Right lobe of liver (tissue), 6 donors: Measurements from ENCODE around the gene KCNAB1. TPM values are rescaled to one million over a fixed set of nuclear protein-coding genes. Genes with fewer than 3 reads are reported as not detected.
A peak's percentile ranks its signal among the peaks of the same experiment; 100 is the strongest.

Source experiments
- ATAC-seq, 4 donors: fragments of 200-7000 bp; cut with Tn5 transposase; one replicate each; pipeline ENCODE4 v1.9.1; 2020; ENCODE audit warnings: mild to moderate bottlenecking in 4 of 4, moderate library complexity in 4 of 4
- DNase-seq, 3 donors: peaks; one replicate each; pipeline ENCODE4 v3.0.0-alpha.2; 2020
- H3K27ac ChIP-seq, 3 donors: fragments of 200-600 bp; one replicate each; pipeline ENCODE4 v1.8.0; 2022
- H3K27me3 ChIP-seq, 2 donors: fragments of 200-600 bp; one replicate each; pipeline ENCODE4 v1.8.0; 2022
- H3K36me3 ChIP-seq, 4 donors: fragments of 200-600 bp; sonication (generic) in 1 of 4; one replicate each; pipeline versions ENCODE4 v1.5.1 to v1.8.0; 2017 to 2022; ENCODE audit warnings: control low read depth in 1 of 4
- H3K4me1 ChIP-seq, 4 donors: fragments of 200-600 bp; sonication (generic) in 1 of 4; one replicate each; pipeline versions ENCODE4 v1.5.1 to v1.8.0; 2017 to 2022; ENCODE audit warnings: control low read depth in 1 of 4
- H3K4me3 ChIP-seq, 3 donors: fragments of 200-600 bp; one replicate each; pipeline ENCODE4 v1.8.0; 2022
- H3K9me3 ChIP-seq, 4 donors: fragments of 200-600 bp; sonication (generic) in 1 of 4; one replicate each; pipeline versions ENCODE4 v1.5.1 to v1.8.0; 2017 to 2022; ENCODE audit warnings: control low read depth in 1 of 4
- CTCF ChIP-seq, 4 donors: fragments of 200-600 bp in 3 of 4; fragments of 450-650 bp in 1 of 4; IDR thresholded peaks; one replicate each; pipeline versions ENCODE4 v1.5.1 to v1.8.0; 2016 to 2022; ENCODE audit warnings: antibody characterized with exemption in 4 of 4, mild to moderate bottlenecking in 2 of 4
- POLR2A ChIP-seq: fragments of 450-650 bp; IDR thresholded peaks from one replicate; pipeline ENCODE4 v1.6.1; 2017; ENCODE audit warnings: antibody characterized with exemption, mild to moderate bottlenecking
- WGBS: methylation state at CpG from one replicate; pipeline ENCODE4 v1.1.6; 2018; ENCODE audit warnings: low coverage, low lambda C conversion rate; ENCODE audit not compliant: insufficient coverage; ENCODE audit errors: missing lambda C conversion rate; 5-methylcytosine and 5-hydroxymethylcytosine counted together
- intact Hi-C, 2 donors: fragments of 100-400 bp; cut with DNase I; formaldehyde crosslinking; loops; one replicate each; pipeline versions ENCODE4 v1.11.2 to v1.14.1; 2022
- total RNA-seq, 6 experiments: library from RNA; depleted of rRNA in 2 of 6; stranded (reverse); fragments of >200 nt in 2 of 6; fragmentation: NEBNext Ultra II Directional in 3 of 6; extraction: Animal tissue kit (Norgen Biotek cat#: 25700) in 3 of 6; gene quantifications; one replicate each; pipeline versions ENCODE4 v1.1.0 to v1.2.4, GENCODE V29; 2016 to 2023
- donor health status: DM: no; HTN: yes; CAD: no.
- donor health status: DM: no; HTN: no; CAD: no.
- donor health status: DM: no; HTN: no; CAD: no.
- donor health status: DM: no; HTN: yes; CAD: no.
- donor health status: DM: no; HTN: yes; CAD: no.

KCNAB1 gene
- total RNA-seq, 6 experiments from 2014 or later = 0.15 to 1.8 (median 0.64) TPM; not detected in 2

- no peak for DNase-seq
- Histone ChIP-seq H3K9me3 (no peaks in the 10 kb centered on the region), H3K27ac (no peak overlapping the region), H3K27me3 (no peaks in the 10 kb centered on the region), H3K4me1 (no peaks in the 10 kb centered on the region), H3K4me3 (no peak overlapping the region), H3K36me3 (no peaks in the 10 kb centered on the region)
- no peak for ATAC-seq
- 75% methylated on average over 5 of the region's 5 CpGs for WGBS
- intact Hi-C loops = no loop called here
- TF ChIP-seq CTCF (IDR thresholded peaks at IDR 0.05) = no peak
These were observed 352.3 kb downstream of the KCNAB1 start for GRCh38 chr3:156472684-156473083.

- ATAC-seq (no peak), DNase-seq (no peak)
- Histone ChIP-seq H3K9me3 (no peaks in the 10 kb centered on the region), H3K27me3 (no peaks in the 10 kb centered on the region), H3K36me3 (no peaks in the 10 kb centered on the region), H3K4me3 (no peak overlapping the region), H3K27ac (no peak overlapping the region), H3K4me1 (no peaks in the 10 kb centered on the region)
- TF ChIP-seq POLR2A (no peak), CTCF (IDR thresholded peaks at IDR 0.05) (no peak)
- intact Hi-C loops = no loop called here
These were observed 353.0 kb downstream of the KCNAB1 start for GRCh38 chr3:156473341-156473740.

GRCh38 chr3:156474560-156475389, 354.4 kb downstream of the KCNAB1 start:
- H3K4me1 ChIP-seq = no peaks in the 10 kb centered on the region
- no peak overlapping the region for H3K4me3 ChIP-seq
- TF ChIP-seq POLR2A (no peak), CTCF (IDR thresholded peaks at IDR 0.05) (peak in 3 of 4 donors; percentile 19 to 36 (median 21))
- H3K27me3 ChIP-seq = no peaks in the 10 kb centered on the region
- intact Hi-C loops = no loop called here
- no peaks in the 10 kb centered on the region for H3K9me3 ChIP-seq
- H3K27ac ChIP-seq = no peak overlapping the region
- ATAC-seq = peak in 2 of 4 donors; percentile 25 to 49
- no peak for DNase-seq
- no peaks in the 10 kb centered on the region for H3K36me3 ChIP-seq
- WGBS = 46% methylated on average over 12 of the region's 12 CpGs

- Histone ChIP-seq H3K4me1 (no peaks in the 10 kb centered on the region), H3K36me3 (no peaks in the 10 kb centered on the region), H3K9me3 (no peaks in the 10 kb centered on the region), H3K27me3 (no peaks in the 10 kb centered on the region), H3K27ac (no peak overlapping the region), H3K4me3 (no peak overlapping the region)
- TF ChIP-seq CTCF (IDR thresholded peaks at IDR 0.05) = no peak
- TF ChIP-seq POLR2A = no peak
- ATAC-seq (no peak), DNase-seq (no peak)
- intact Hi-C loops = no loop called here
- 100% methylated on average over 1 of the region's 1 CpG for WGBS
These were observed 356.9 kb downstream of the KCNAB1 start for GRCh38 chr3:156477323-156477722.
